Measurements from ENCODE around the gene REPIN1.

REPIN1 gene

DNA sequence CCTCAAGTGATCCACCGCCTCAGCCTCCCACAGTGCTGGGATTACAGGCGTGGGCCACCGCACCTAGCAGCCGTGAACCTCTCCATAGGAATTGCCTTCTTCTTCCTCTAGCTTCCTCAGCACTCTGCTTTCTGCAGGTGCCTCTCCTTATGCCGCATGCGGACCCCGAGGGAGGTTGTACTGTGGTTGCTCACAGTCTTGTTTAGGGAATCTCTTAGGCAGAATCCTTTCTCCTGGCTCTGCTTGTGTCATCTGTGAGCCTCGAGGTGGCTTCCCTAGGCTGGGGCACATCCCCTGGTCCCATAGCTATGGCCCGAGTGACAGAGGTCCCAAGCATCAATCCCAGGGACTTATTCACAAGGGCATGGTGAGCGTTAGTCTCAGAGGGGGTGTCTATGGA, 48.6 kb downstream of the REPIN1 start:
- H3K9me3 Mint-ChIP-seq = no peaks in the 10 kb centered on the region
- H3K27me3 Mint-ChIP-seq = no peaks in the 10 kb centered on the region
- no peak overlapping the region for H3K27ac Mint-ChIP-seq
- H3K36me3 Mint-ChIP-seq (ENCODE audit: low read depth) = no peaks in the 10 kb centered on the region
- no peak for DNase-seq
- H3K4me1 Mint-ChIP-seq (ENCODE audit: low read depth) = peaks cover 18% of the 10 kb centered on the region
- no peak overlapping the region for H3K4me3 Mint-ChIP-seq

GRCh38 chr7:150417863-150418262, 49.2 kb downstream of the REPIN1 start:
- Mint-ChIP-seq H3K36me3 (ENCODE audit: low read depth) (no peaks in the 10 kb centered on the region), H3K27ac (no peak overlapping the region), H3K4me1 (ENCODE audit: low read depth) (peaks cover 16% of the 10 kb centered on the region), H3K4me3 (no peak overlapping the region), H3K27me3 (no peaks in the 10 kb centered on the region), H3K9me3 (no peaks in the 10 kb centered on the region)
- DNase-seq = no peak

GRCh38 chr7:150420242-150420641, 51.6 kb downstream of the REPIN1 start:
- H3K4me3 Mint-ChIP-seq = no peak overlapping the region
- no peak overlapping the region for H3K27ac Mint-ChIP-seq
- no peaks in the 10 kb centered on the region for H3K27me3 Mint-ChIP-seq
- no peaks in the 10 kb centered on the region for H3K36me3 Mint-ChIP-seq (ENCODE audit: low read depth)
- no peaks in the 10 kb centered on the region for H3K9me3 Mint-ChIP-seq
- peaks cover 6% of the 10 kb centered on the region for H3K4me1 Mint-ChIP-seq (ENCODE audit: low read depth)
- DNase-seq = no peak

GRCh38 chr7:150420987-150421674, 52.5 kb downstream of the REPIN1 start:
- DNase-seq = peak; percentile 88
- Mint-ChIP-seq H3K27me3 (no peaks in the 10 kb centered on the region), H3K27ac (no peak overlapping the region), H3K36me3 (ENCODE audit: low read depth) (no peaks in the 10 kb centered on the region), H3K4me3 (no peak overlapping the region), H3K4me1 (ENCODE audit: low read depth) (peaks cover 6% of the 10 kb centered on the region), H3K9me3 (no peaks in the 10 kb centered on the region)

GRCh38 chr7:150421831-150422230, 53.2 kb downstream of the REPIN1 start:
- no peak overlapping the region for H3K27ac Mint-ChIP-seq
- no peaks in the 10 kb centered on the region for H3K36me3 Mint-ChIP-seq (ENCODE audit: low read depth)
- peaks cover 6% of the 10 kb centered on the region for H3K4me1 Mint-ChIP-seq (ENCODE audit: low read depth)
- H3K9me3 Mint-ChIP-seq = no peaks in the 10 kb centered on the region
- no peak overlapping the region for H3K4me3 Mint-ChIP-seq
- DNase-seq = no peak
- no peaks in the 10 kb centered on the region for H3K27me3 Mint-ChIP-seq
